ENCODE measurements around the gene ABCA4.

ABCA4 gene

GRCh38 chr1:94122201-94122970, 1.4 kb upstream of the ABCA4 start:
- no peak for FAIRE-seq

GRCh38 chr1:94121411-94121821, 468 bp upstream of the ABCA4 start:
- no peak for FAIRE-seq

- no peak for FAIRE-seq
Measured at GRCh38 chr1:94120570-94120901, 412 bp downstream of the ABCA4 start.

GRCh38 chr1:94119796-94120569, 965 bp downstream of the ABCA4 start:
- no peak for FAIRE-seq

- FAIRE-seq, result no peak
Measured at GRCh38 chr1:94119306-94119705, 1.6 kb downstream of the ABCA4 start.

GRCh38 chr1:94118471-94118870, 2.5 kb downstream of the ABCA4 start:
- no peak for FAIRE-seq

GRCh38 chr1:94118013-94118412, 2.9 kb downstream of the ABCA4 start:
- no peak for FAIRE-seq

GRCh38 chr1:94117259-94117851, 3.6 kb downstream of the ABCA4 start:
- FAIRE-seq, result no peak

GRCh38 chr1:94115900-94116436, 5.0 kb downstream of the ABCA4 start:
- no peak for FAIRE-seq

- no peak for FAIRE-seq
Measured at GRCh38 chr1:94115254-94115899, 5.6 kb downstream of the ABCA4 start.

GRCh38 chr1:94113589-94114226, 7.2 kb downstream of the ABCA4 start:
- no peak for FAIRE-seq

- no peak for FAIRE-seq
Measured at GRCh38 chr1:94111879-94112278, 9.1 kb downstream of the ABCA4 start.

GRCh38 chr1:94110946-94111740, 9.8 kb downstream of the ABCA4 start:
- no peak for FAIRE-seq

- FAIRE-seq, result no peak
Measured at GRCh38 chr1:94110021-94110761, 10.8 kb downstream of the ABCA4 start.

GRCh38 chr1:94109478-94109877, 11.5 kb downstream of the ABCA4 start:
- no peak for FAIRE-seq

GRCh38 chr1:94107141-94107540, 13.8 kb downstream of the ABCA4 start:
- no peak for FAIRE-seq

GRCh38 chr1:94106716-94107115, 14.2 kb downstream of the ABCA4 start:
- FAIRE-seq, result no peak

- no peak for FAIRE-seq
Measured at GRCh38 chr1:94105957-94106529, 14.9 kb downstream of the ABCA4 start.

- FAIRE-seq, result no peak
Measured at GRCh38 chr1:94105581-94105952, 15.4 kb downstream of the ABCA4 start.

GRCh38 chr1:94104776-94105580, 16.0 kb downstream of the ABCA4 start:
- FAIRE-seq, result no peak

Measured in G401.6 (cell line).